Loucy (cell line): Measurements from ENCODE around the gene THEM5.

Experiments used
- H2AFZ ChIP-seq: fragments of 200-600 bp; sonication (generic); 2 replicates; pipeline ENCODE4 v1.6.0; 2016; ENCODE audit warnings: antibody characterized with exemption, mild to moderate bottlenecking, low read length, moderate library complexity
- H3F3A ChIP-seq: fragments of 200-600 bp; 2 replicates; pipeline ENCODE4 v1.6.0; 2016; ENCODE audit warnings: antibody characterized with exemption, low read depth, mild to moderate bottlenecking
- H3K27me3 ChIP-seq: fragments of 200-600 bp; sonication (generic); 2 replicates; pipeline ENCODE4 v1.6.1; 2014; ENCODE audit warnings: low read length, mild to moderate bottlenecking; ENCODE audit not compliant: insufficient read depth, poor library complexity, severe bottlenecking
- H3K36me3 ChIP-seq: fragments of 200-600 bp; sonication (generic); 2 replicates; pipeline ENCODE4 v1.6.1; 2016; ENCODE audit warnings: low read length; ENCODE audit not compliant: insufficient read depth
- H3K4me1 ChIP-seq: fragments of 200-600 bp; sonication (generic); 2 replicates; pipeline ENCODE4 v1.5.1; 2014; ENCODE audit warnings: low read length, mild to moderate bottlenecking; ENCODE audit not compliant: insufficient read depth, poor library complexity, severe bottlenecking
- H3K4me2 ChIP-seq: fragments of 200-600 bp; sonication (generic); 2 replicates; pipeline ENCODE4 v1.6.0; 2014; ENCODE audit warnings: antibody characterized with exemption, low read length, low read depth, mild to moderate bottlenecking; ENCODE audit not compliant: poor library complexity, severe bottlenecking
- H3K4me3 ChIP-seq: fragments of 200-600 bp; sonication (generic); 2 replicates; pipeline ENCODE4 v1.5.1; 2014; ENCODE audit warnings: low read length, mild to moderate bottlenecking, mixed read lengths; ENCODE audit not compliant: poor library complexity, severe bottlenecking
- H3K79me2 ChIP-seq: fragments of 200-600 bp; sonication (generic); 2 replicates; pipeline ENCODE4 v1.6.1; 2014; ENCODE audit warnings: low read length; ENCODE audit not compliant: insufficient read depth
- H3K9ac ChIP-seq: fragments of 200-600 bp; sonication (generic); 2 replicates; pipeline ENCODE4 v1.6.0; 2014; ENCODE audit warnings: mild to moderate bottlenecking, low read depth, low read length, moderate library complexity; ENCODE audit not compliant: poor library complexity, severe bottlenecking
- H3K9me2 ChIP-seq: fragments of 200-600 bp; sonication (generic); replicated peaks from 2 replicates; pipeline ENCODE4 v1.6.1; 2016; ENCODE audit warnings: low read depth, low read length, mixed read lengths
- H3K9me3 ChIP-seq: fragments of 200-600 bp; sonication (generic); 2 replicates; pipeline ENCODE4 v1.6.1; 2014; ENCODE audit warnings: mild to moderate bottlenecking, antibody characterized with exemption, low read length, low read depth; ENCODE audit not compliant: insufficient read depth
- H4K20me1 ChIP-seq: fragments of 200-600 bp; sonication (generic); 2 replicates; pipeline ENCODE4 v1.6.0; 2014; ENCODE audit warnings: antibody characterized with exemption, low read length, mild to moderate bottlenecking; ENCODE audit not compliant: insufficient read depth, poor library complexity, severe bottlenecking
- CTCF ChIP-seq: fragments of 200-600 bp; sonication (generic); conservative IDR thresholded peaks from 2 replicates; pipeline ENCODE4 v1.5.1; 2014; ENCODE audit warnings: mild to moderate bottlenecking, antibody characterized with exemption, low read length
- EZH2phosphoT487 ChIP-seq: fragments of 200-600 bp; IDR thresholded peaks from 2 replicates; pipeline ENCODE4 v1.6.1; 2018; ENCODE audit warnings: antibody characterized with exemption, mild to moderate bottlenecking, moderate library complexity, borderline replicate concordance

The THEM5 gene

DNA sequence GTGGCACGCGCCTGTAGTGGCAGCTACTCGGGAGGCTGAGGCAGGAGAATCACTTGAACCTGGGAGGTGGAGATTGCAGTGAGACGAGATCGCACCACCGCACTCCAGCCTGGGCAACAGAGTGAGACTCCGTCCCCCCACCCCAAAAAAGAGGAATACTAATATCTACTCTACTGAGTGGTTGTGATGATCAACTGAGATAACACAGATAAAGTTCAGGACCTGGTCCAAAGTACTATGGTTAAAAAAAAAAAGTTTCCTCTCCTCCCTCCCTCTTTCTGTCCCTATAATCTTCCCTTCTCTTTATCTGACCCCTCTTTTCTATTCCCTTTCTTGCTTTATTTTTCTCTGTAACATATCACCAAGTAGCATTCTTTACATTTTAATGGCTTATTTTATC is 17.9 kb downstream of the THEM5 start:
- no peak overlapping the region for H3K4me2 ChIP-seq
- H3K9ac ChIP-seq = no peak overlapping the region
- no peaks in the 10 kb centered on the region for H3F3A ChIP-seq
- H3K4me3 ChIP-seq = no peak overlapping the region
- H3K36me3 ChIP-seq = no peaks in the 10 kb centered on the region
- no peaks in the 10 kb centered on the region for H4K20me1 ChIP-seq
- peaks cover 30% of the 10 kb centered on the region for H3K4me1 ChIP-seq
- no peaks in the 10 kb centered on the region for H3K9me3 ChIP-seq
- TF ChIP-seq CTCF (no peak), EZH2phosphoT487 (no peak)
- no peaks in the 10 kb centered on the region for H3K27me3 ChIP-seq
- no peak overlapping the region for H2AFZ ChIP-seq
- no peaks in the 10 kb centered on the region for H3K9me2 ChIP-seq
- no peaks in the 10 kb centered on the region for H3K79me2 ChIP-seq

- peaks cover 9% of the 10 kb centered on the region; the same call in 1 of the 2 replicates for H3F3A ChIP-seq
- H3K4me2 ChIP-seq = no peak overlapping the region
- no peak overlapping the region for H3K9ac ChIP-seq
- no peaks in the 10 kb centered on the region for H3K27me3 ChIP-seq
- H3K36me3 ChIP-seq = no peaks in the 10 kb centered on the region
- TF ChIP-seq EZH2phosphoT487 (no peak), CTCF (no peak)
- H3K4me3 ChIP-seq = no peak overlapping the region
- H4K20me1 ChIP-seq = no peaks in the 10 kb centered on the region
- H3K9me2 ChIP-seq = no peaks in the 10 kb centered on the region
- peaks cover 44% of the 10 kb centered on the region for H3K4me1 ChIP-seq
- H2AFZ ChIP-seq = no peak overlapping the region
- no peaks in the 10 kb centered on the region for H3K79me2 ChIP-seq
- H3K9me3 ChIP-seq = no peaks in the 10 kb centered on the region
Observed at GRCh38 chr1:151834239-151834638, 19.3 kb downstream of the THEM5 start.

GRCh38 chr1:151833172-151833900 is 20.2 kb downstream of the THEM5 start:
- no peaks in the 10 kb centered on the region for H3K79me2 ChIP-seq
- no peak overlapping the region for H3K4me2 ChIP-seq
- H3K9me2 ChIP-seq = no peaks in the 10 kb centered on the region
- peaks cover 51% of the 10 kb centered on the region for H3K4me1 ChIP-seq
- peaks cover 9% of the 10 kb centered on the region; the same call in 1 of the 2 replicates for H3F3A ChIP-seq
- no peak overlapping the region for H3K9ac ChIP-seq
- H3K4me3 ChIP-seq = no peak overlapping the region
- no peaks in the 10 kb centered on the region for H3K36me3 ChIP-seq
- no peak overlapping the region for H2AFZ ChIP-seq
- H3K27me3 ChIP-seq = no peaks in the 10 kb centered on the region
- H3K9me3 ChIP-seq = no peaks in the 10 kb centered on the region
- TF ChIP-seq EZH2phosphoT487 (no peak), CTCF (no peak)
- H4K20me1 ChIP-seq = no peaks in the 10 kb centered on the region
